ENCODE results near the gene ADAMTS20.

- no peak for TF ChIP-seq CTCF (IDR thresholded peaks at IDR 0.05)
- no peak for TF ChIP-seq POLR2A (IDR thresholded peaks at IDR 0.05)
Measured at GRCh38 chr12:43325786-43326185, 226.2 kb downstream of the ADAMTS20 start.
